IMR-90 (cell line): Measurements from ENCODE around the gene SPRR4. TPM values are rescaled to one million over a fixed set of nuclear protein-coding genes. Genes with fewer than 3 reads are reported as not detected.

Source experiments
- ATAC-seq: fragments of 200-7000 bp; cut with Tn5 transposase; 2 replicates; pipeline ENCODE4 v1.9.1; 2020; ENCODE audit warnings: low read depth, mild to moderate bottlenecking, moderate library complexity
- BruUV-seq: library from RNA; stranded (reverse); fragments of 400-500 nt; replicated peaks from 2 replicates; lab custom pipeline; 2021; lab: Mats Ljungman, UMichigan
- CTCF ChIA-PET: fragments of 300-600 bp; formaldehyde crosslinking; extraction: SDS; loops from one replicate; lab custom pipeline; 2021; ENCODE audit warnings: antibody characterized with exemption; lab: Yijun Ruan, JAX
- POLR2A ChIA-PET: fragments of 300-600 bp; sonication (Branson Sonifier 250); formaldehyde crosslinking; loops from one replicate; lab custom pipeline; 2022; ENCODE audit warnings: antibody characterized with exemption; ENCODE audit not compliant: unreplicated experiment; lab: Charles Lee
- DNase-seq: peaks from one replicate; pipeline ENCODE4 v3.0.0; 2013
- H2AFZ ChIP-seq: replicated peaks from 2 replicates; pipeline ENCODE3; 2013; ENCODE audit warnings: low read length, mild to moderate bottlenecking; ENCODE audit not compliant: poor library complexity
- H2AK5ac ChIP-seq: 2 replicates; pipeline ENCODE4 v1.6.1; 2013; ENCODE audit warnings: low read depth, low read length, inconsistent platforms
- H2AK9ac ChIP-seq: replicated peaks from 2 replicates; pipeline ENCODE3; 2013; ENCODE audit warnings: mild to moderate bottlenecking, low read depth, low read length, moderate library complexity; ENCODE audit not compliant: poor library complexity
- H2BK120ac ChIP-seq: 2 replicates; pipeline ENCODE4 v1.6.1; 2013; ENCODE audit warnings: low read depth, low read length, inconsistent platforms
- H2BK15ac ChIP-seq: 3 replicates; pipeline ENCODE4 v1.6.1; 2013; ENCODE audit warnings: low read depth, low read length, inconsistent platforms
- H2BK20ac ChIP-seq: 2 replicates; pipeline ENCODE4 v1.6.1; 2013; ENCODE audit warnings: low read depth, mild to moderate bottlenecking, inconsistent platforms, low read length, moderate library complexity
- H2BK5ac ChIP-seq: 2 replicates; pipeline ENCODE4 v1.6.1; 2013; ENCODE audit warnings: mild to moderate bottlenecking, low read depth, low read length, inconsistent platforms; ENCODE audit not compliant: poor library complexity, severe bottlenecking
- H3K14ac ChIP-seq: replicated peaks from 2 replicates; pipeline ENCODE4 v1.6.1; 2013; ENCODE audit warnings: low read depth, low read length, inconsistent platforms
- H3K18ac ChIP-seq: 2 replicates; pipeline ENCODE4 v1.6.1; 2013; ENCODE audit warnings: low read depth, low read length, control low read depth
- H3K23ac ChIP-seq: 2 replicates; pipeline ENCODE4 v1.6.1; 2013; ENCODE audit warnings: low read depth, low read length, inconsistent platforms
- H3K27ac ChIP-seq: 2 replicates; pipeline ENCODE4 v1.5.1; 2013; ENCODE audit warnings: mild to moderate bottlenecking, control low read depth, low read length; ENCODE audit not compliant: insufficient read depth
- H3K27me3 ChIP-seq: 2 replicates; pipeline ENCODE4 v1.6.1; 2013; ENCODE audit warnings: low read length; ENCODE audit not compliant: control insufficient read depth, insufficient read depth
- H3K36me3 ChIP-seq: 2 replicates; pipeline ENCODE4 v1.6.1; 2013; ENCODE audit warnings: low read length, mixed read lengths; ENCODE audit not compliant: control insufficient read depth, insufficient read depth
- H3K4ac ChIP-seq: 2 replicates; pipeline ENCODE4 v1.6.1; 2013; ENCODE audit warnings: low read depth, low read length, inconsistent platforms
- H3K4me1 ChIP-seq: 2 replicates; pipeline ENCODE4 v1.6.1; 2013; ENCODE audit warnings: low read length, mixed read lengths; ENCODE audit not compliant: control insufficient read depth, insufficient read depth
- H3K4me2 ChIP-seq: 2 replicates; pipeline ENCODE4 v1.6.1; 2013; ENCODE audit warnings: low read depth, mild to moderate bottlenecking, control low read depth, low read length, moderate library complexity
- H3K4me3 ChIP-seq: 2 replicates; pipeline ENCODE4 v1.5.1; 2013; ENCODE audit warnings: low read depth, mild to moderate bottlenecking, control low read depth, low read length, moderate library complexity; ENCODE audit not compliant: insufficient read depth
- H3K56ac ChIP-seq: 2 replicates; pipeline ENCODE4 v1.6.1; 2013; ENCODE audit warnings: low read length, inconsistent platforms; ENCODE audit not compliant: insufficient read depth; ENCODE audit errors: extremely low read depth
- H3K79me1 ChIP-seq, 2 experiments: 2 replicates each; pipeline ENCODE4 v1.6.1; 2013; ENCODE audit warnings: low read length in 2 of 2, inconsistent platforms in 1 of 2, low read depth in 1 of 2
- H3K9ac ChIP-seq: 2 replicates; pipeline ENCODE4 v1.6.1; 2013; ENCODE audit warnings: low read depth, low read length, control low read depth
- H3K9me1 ChIP-seq: 2 replicates; pipeline ENCODE4 v1.6.1; 2013; ENCODE audit warnings: low read length, inconsistent platforms; ENCODE audit not compliant: insufficient read depth
- H3K9me3 ChIP-seq: 2 replicates; pipeline ENCODE4 v1.6.1; 2013; ENCODE audit warnings: low read length; ENCODE audit not compliant: control insufficient read depth, insufficient read depth
- H4K20me1 ChIP-seq: 2 replicates; pipeline ENCODE4 v1.6.1; 2013; ENCODE audit warnings: low read length, inconsistent platforms; ENCODE audit not compliant: insufficient read depth
- H4K5ac ChIP-seq: 2 replicates; pipeline ENCODE4 v1.6.1; 2013; ENCODE audit warnings: mild to moderate bottlenecking, low read depth, low read length, control low read depth
- H4K8ac ChIP-seq, 2 experiments: 2 replicates each; pipeline ENCODE4 v1.6.1; 2013; ENCODE audit warnings: low read depth in 2 of 2, low read length in 2 of 2, control low read depth in 1 of 2, inconsistent platforms in 1 of 2
- H4K91ac ChIP-seq: 2 replicates; pipeline ENCODE4 v1.6.1; 2013; ENCODE audit warnings: low read depth, low read length, inconsistent platforms; ENCODE audit not compliant: insufficient read depth
- BHLHE40 ChIP-seq: fragments of 150-350 bp; IDR thresholded peaks from 2 replicates; pipeline ENCODE4 v1.6.1; 2016; ENCODE audit warnings: mild to moderate bottlenecking, low read depth, low read length
- CEBPB ChIP-seq: IDR thresholded peaks from 2 replicates; pipeline ENCODE4 v1.6.1; 2012; ENCODE audit warnings: low read depth, low read length, improper control_type of control experiment
- CHD1 ChIP-seq: IDR thresholded peaks from 2 replicates; pipeline ENCODE4 v1.6.1; 2012; ENCODE audit warnings: low read depth, low read length, improper control_type of control experiment
- CTCF ChIP-seq: conservative IDR thresholded peaks from 2 replicates; pipeline ENCODE4 v1.5.1; 2012; ENCODE audit warnings: mild to moderate bottlenecking, low read depth, low read length, improper control_type of control experiment
- ELK1 ChIP-seq: fragments of 150-350 bp; IDR thresholded peaks from 2 replicates; pipeline ENCODE4 v1.6.1; 2016; ENCODE audit warnings: low read depth, mild to moderate bottlenecking, low read length, moderate library complexity, borderline replicate concordance
- FOS ChIP-seq: fragments of 150-350 bp; IDR thresholded peaks from 2 replicates; pipeline ENCODE4 v1.6.1; 2016; ENCODE audit warnings: low read depth, low read length
- MAFK ChIP-seq: IDR thresholded peaks from 2 replicates; pipeline ENCODE4 v1.6.1; 2012; ENCODE audit warnings: low read depth, low read length, improper control_type of control experiment
- MAZ ChIP-seq: IDR thresholded peaks from 2 replicates; pipeline ENCODE4 v1.6.1; 2012; ENCODE audit warnings: low read depth, mild to moderate bottlenecking, low read length, improper control_type of control experiment, moderate library complexity, borderline replicate concordance
- MXI1 ChIP-seq: IDR thresholded peaks from 2 replicates; pipeline ENCODE4 v1.6.1; 2012; ENCODE audit warnings: low read depth, mild to moderate bottlenecking, low read length, moderate library complexity, borderline replicate concordance
- NFE2L2 ChIP-seq: fragments of 150-350 bp; IDR thresholded peaks from 2 replicates; pipeline ENCODE4 v1.6.1; 2016; ENCODE audit warnings: low read depth, mild to moderate bottlenecking, low read length
- POLR2A ChIP-seq: IDR thresholded peaks from 2 replicates; pipeline ENCODE4 v1.6.1; 2012; ENCODE audit warnings: mild to moderate bottlenecking, low read depth, low read length
- RAD21 ChIP-seq: IDR thresholded peaks from 2 replicates; pipeline ENCODE4 v1.6.1; 2012; ENCODE audit warnings: low read length, improper control_type of control experiment
- RCOR1 ChIP-seq: IDR thresholded peaks from 2 replicates; pipeline ENCODE4 v1.6.1; 2012; ENCODE audit warnings: mild to moderate bottlenecking, low read length, improper control_type of control experiment; ENCODE audit not compliant: insufficient replicate concordance
- RFX5 ChIP-seq: IDR thresholded peaks from 2 replicates; pipeline ENCODE4 v1.8.0; 2012; ENCODE audit warnings: low read depth, mild to moderate bottlenecking, low read length, moderate library complexity
- SMC3 ChIP-seq: fragments of 150-350 bp; IDR thresholded peaks from 2 replicates; pipeline ENCODE4 v1.6.1; 2016; ENCODE audit warnings: low read depth, mild to moderate bottlenecking, antibody characterized with exemption, low read length, moderate library complexity
- WGBS, 2 experiments: methylation state at CpG; one replicate each; pipeline versions ENCODE4 v1.1.5 to v1.1.7; 2013; ENCODE audit warnings: missing lambda C conversion rate in 2 of 2; ENCODE audit not compliant: insufficient read length in 1 of 2; ENCODE audit errors: extremely low coverage in 2 of 2; 5-methylcytosine and 5-hydroxymethylcytosine counted together
- dilution Hi-C: fragments of 300-500 bp; cut with HindIII; formaldehyde crosslinking; loops from one replicate; pipeline ENCODE4 v1.14.3; 2018; ENCODE audit warnings: low sequenced_read_pairs; ENCODE audit not compliant: unreplicated experiment
- in situ Hi-C: fragments of 300-500 bp; cut with MboI; formaldehyde crosslinking; loops from 3 replicates; pipeline ENCODE4 v1.14.3; 2019; ENCODE audit warnings: low sequenced_read_pairs, inconsistent platforms, mixed read lengths
- intact Hi-C: fragments of 100-400 bp; cut with micrococcal nuclease; formaldehyde crosslinking; loops from 2 replicates; pipeline ENCODE4 v1.10.0; 2022
- polyA plus RNA-seq, 3 experiments: library from polyadenylated mRNA; depleted of rRNA; stranded (reverse); fragments of >200 nt; gene quantifications; 2 replicates each; pipeline ENCODE4 v1.2.3, GENCODE V29; 2012; ENCODE audit warnings: low replicate concordance in 1 of 3
- total RNA-seq: library from RNA; depleted of rRNA; stranded (reverse); fragments of >200 nt; gene quantifications from 2 replicates; pipeline ENCODE4 v1.2.3, GENCODE V29; 2012
- TF ChIP-seq, protein P1 (sequence below): fragments of 150-350 bp; IDR thresholded peaks from 2 replicates; pipeline ENCODE4 v1.6.1; 2017; ENCODE audit warnings: mild to moderate bottlenecking, antibody characterized with exemption, low read length, low read depth

Gene SPRR4
- total and polyA plus RNA-seq, 2 of the 4 experiments (the other 2 are of a cell fraction): not detected

DNA sequence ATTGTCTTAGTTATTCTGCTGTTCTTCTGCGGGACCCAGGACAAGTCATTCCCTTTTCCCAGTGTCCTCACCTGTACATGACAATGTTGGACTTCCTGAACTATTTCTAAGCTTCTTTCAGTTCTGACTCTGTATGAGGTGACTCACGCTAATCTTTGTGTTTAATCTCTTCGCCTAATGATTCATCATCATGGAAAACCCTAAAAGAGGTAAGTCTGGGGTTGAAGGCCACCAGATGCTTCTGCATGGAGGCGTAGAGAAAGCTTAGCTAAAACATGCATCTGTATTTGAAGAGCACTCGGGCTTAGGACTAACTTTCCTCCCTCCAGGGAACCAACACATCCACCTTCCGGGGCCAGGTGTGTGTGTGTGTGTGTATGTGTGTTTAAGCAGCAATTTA, 16.0 kb upstream of the SPRR4 start:
- no peak overlapping the region for H2BK120ac ChIP-seq
- TF ChIP-seq MAFK (no peak), CEBPB (no peak), BHLHE40 (no peak), ELK1 (no peak), POLR2A (no peak), FOS (no peak), RCOR1 (no peak), RAD21 (no peak), MXI1 (no peak), CTCF (no peak), MAZ (no peak), SMC3 (no peak), RFX5 (no peak), NFE2L2 (no peak), CHD1 (no peak)
- TF ChIP-seq, protein P1, sequence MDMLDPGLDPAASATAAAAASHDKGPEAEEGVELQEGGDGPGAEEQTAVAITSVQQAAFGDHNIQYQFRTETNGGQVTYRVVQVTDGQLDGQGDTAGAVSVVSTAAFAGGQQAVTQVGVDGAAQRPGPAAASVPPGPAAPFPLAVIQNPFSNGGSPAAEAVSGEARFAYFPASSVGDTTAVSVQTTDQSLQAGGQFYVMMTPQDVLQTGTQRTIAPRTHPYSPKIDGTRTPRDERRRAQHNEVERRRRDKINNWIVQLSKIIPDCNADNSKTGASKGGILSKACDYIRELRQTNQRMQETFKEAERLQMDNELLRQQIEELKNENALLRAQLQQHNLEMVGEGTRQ: no peak
- H2BK20ac ChIP-seq: no peak overlapping the region
- H4K20me1 ChIP-seq: no peaks in the 10 kb centered on the region
- ChIA-PET POLR2A (no interaction called here), CTCF (no interaction called here)
- H3K18ac ChIP-seq: no peak overlapping the region
- H2AK5ac ChIP-seq: no peak overlapping the region
- H3K9me3 ChIP-seq: no peaks in the 10 kb centered on the region
- no peak overlapping the region for H3K4me2 ChIP-seq
- no peak overlapping the region for H2BK5ac ChIP-seq
- in situ Hi-C loops: no loop called here
- intact Hi-C loops: no loop called here
- no peak overlapping the region for H3K56ac ChIP-seq
- H3K14ac ChIP-seq: no peak overlapping the region
- ATAC-seq (no peak), DNase-seq (no peak)
- no peak overlapping the region for H2AFZ ChIP-seq
- no peak overlapping the region for H2BK15ac ChIP-seq
- no peaks in the 10 kb centered on the region for H3K36me3 ChIP-seq
- no peaks in the 10 kb centered on the region for H3K4me1 ChIP-seq
- no peak overlapping the region for H3K9ac ChIP-seq
- no peak overlapping the region for H4K5ac ChIP-seq
- no peak overlapping the region for H4K8ac ChIP-seq
- no peak overlapping the region for H2AK9ac ChIP-seq
- BruUV-seq: no TSS peak
- H3K9me1 ChIP-seq: no peaks in the 10 kb centered on the region
- H3K4ac ChIP-seq: no peak overlapping the region
- no peak overlapping the region for H3K4me3 ChIP-seq
- no peak overlapping the region for H3K27ac ChIP-seq
- no peaks in the 10 kb centered on the region for H3K79me1 ChIP-seq
- no peaks in the 10 kb centered on the region for H3K27me3 ChIP-seq
- H3K23ac ChIP-seq: no peak overlapping the region
- WGBS, 2 experiments: no CpG with 5 or more reads among the region's 6 CpGs
- H4K91ac ChIP-seq: no peak overlapping the region
- dilution Hi-C loops: no loop called here
